Esophagus muscularis mucosa (tissue), 4 donors: ENCODE measurements around the gene CABLES1. TPM values are rescaled to one million over a fixed set of nuclear protein-coding genes. Genes with fewer than 3 reads are reported as not detected.

Experiments used
- DNase-seq: peaks from one replicate; pipeline ENCODE4 v3.0.0-alpha.2; 2017; ENCODE audit errors: extremely low spot score
- H3K27ac ChIP-seq, 4 donors: fragments of 200-600 bp; sonication (generic); replicated peaks in 1 of 4; 1 replicate in 3 of 4; 2 replicates in 1 of 4; pipeline ENCODE4 v1.5.1; 2016 to 2019; ENCODE audit warnings: mild to moderate bottlenecking in 1 of 4
- H3K27me3 ChIP-seq, 4 donors: fragments of 200-600 bp; sonication (generic); one replicate each; pipeline versions ENCODE4 v1.5.1 to v1.6.0; 2016 to 2019
- H3K36me3 ChIP-seq, 4 donors: fragments of 200-600 bp; sonication (generic); one replicate each; pipeline ENCODE4 v1.5.1; 2016 to 2019
- H3K4me1 ChIP-seq, 4 donors: fragments of 200-600 bp; sonication (generic); one replicate each; pipeline ENCODE4 v1.5.1; 2016 to 2019
- H3K4me3 ChIP-seq, 4 donors: fragments of 200-600 bp; sonication (generic); 1 replicate in 2 of 4; 2 replicates in 2 of 4; pipeline ENCODE4 v1.5.1; 2016 to 2019; ENCODE audit warnings: mild to moderate bottlenecking in 4 of 4, moderate library complexity in 1 of 4
- H3K9me3 ChIP-seq, 4 donors: fragments of 200-600 bp; sonication (generic); 1 replicate in 3 of 4; 2 replicates in 1 of 4; pipeline ENCODE4 v1.5.1; 2016 to 2019
- EP300 ChIP-seq: sonication (generic); formaldehyde crosslinking; IDR thresholded peaks from one replicate; pipeline ENCODE4 v1.6.1; 2017; ENCODE audit warnings: antibody characterized with exemption
- POLR2A ChIP-seq: fragments of 450-650 bp; IDR thresholded peaks from one replicate; pipeline ENCODE4 v1.6.1; 2017; ENCODE audit warnings: antibody characterized with exemption, moderate library complexity, mild to moderate bottlenecking, low read depth
- POLR2AphosphoS5 ChIP-seq, 2 donors: sonication (generic); formaldehyde crosslinking; IDR thresholded peaks; one replicate each; pipeline ENCODE4 v1.6.1; 2017; ENCODE audit warnings: antibody characterized with exemption in 2 of 2
- WGBS: methylation state at CpG from one replicate; pipeline ENCODE4 v1.1.5; 2018; 5-methylcytosine and 5-hydroxymethylcytosine counted together
- intact Hi-C: fragments of 100-400 bp; cut with DNase I; formaldehyde crosslinking; loops from one replicate; pipeline ENCODE4 v1.15.1; 2023
- total RNA-seq, 4 donors: library from RNA; depleted of rRNA; stranded (reverse); fragments of >200 nt; gene quantifications; one replicate each; pipeline versions ENCODE4 v1.1.0 to v1.2.1, GENCODE V29; 2016
- TF ChIP-seq, protein P1 (sequence below), 3 experiments: fragments of 200-600 bp in 2 of 3; fragments of 450-650 bp in 1 of 3; sonication (generic) in 2 of 3; IDR thresholded peaks; one replicate each; pipeline ENCODE4 v1.5.1; 2017 to 2019; ENCODE audit warnings: antibody characterized with exemption in 3 of 3, mild to moderate bottlenecking in 2 of 3, moderate library complexity in 1 of 3

The CABLES1 gene
- total RNA-seq, 4 donors from 2014 or later = 3.8 to 8.3 (median 6.4) TPM

DNA sequence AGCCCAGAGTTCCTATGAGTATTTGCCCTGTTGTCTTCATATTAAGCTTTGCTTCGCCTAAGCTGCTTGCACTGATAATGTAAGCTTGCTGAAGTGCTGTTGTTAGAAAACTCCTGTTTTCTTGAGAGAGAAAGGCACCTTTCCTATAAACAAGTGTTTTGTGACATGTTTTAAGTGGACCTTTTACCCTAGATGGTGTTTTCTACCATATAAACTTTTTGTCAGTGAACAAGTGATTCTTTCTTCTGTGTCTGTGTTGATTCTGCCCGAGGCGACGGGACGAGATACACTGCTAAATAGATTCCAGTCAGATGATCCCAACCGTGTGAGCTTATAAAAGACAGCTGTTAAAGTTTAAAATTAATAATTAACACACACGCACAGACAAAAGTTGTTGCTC lies 24.1 kb downstream of the CABLES1 start:
- intact Hi-C loops = no loop called here

DNA sequence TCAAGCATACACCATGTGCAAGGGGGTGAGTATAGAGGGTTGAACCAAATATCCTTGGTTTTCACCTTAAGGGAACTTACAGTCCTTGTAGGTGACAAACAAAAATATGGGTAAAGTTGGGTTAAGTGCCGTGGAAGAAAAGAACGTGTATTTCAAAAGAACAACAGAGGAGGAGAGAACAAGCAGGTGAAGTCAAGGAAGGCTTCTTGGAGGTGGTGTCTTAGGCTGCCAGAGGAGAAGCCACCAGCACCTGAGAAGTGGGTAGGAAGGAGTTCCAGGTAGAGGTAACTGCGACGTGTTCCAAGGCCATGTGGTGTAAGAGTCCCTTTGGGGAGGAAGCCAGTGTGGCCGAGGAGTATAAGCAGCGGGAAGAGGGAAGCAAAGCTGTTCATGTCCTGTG lies 27.2 kb downstream of the CABLES1 start:
- WGBS = 91% methylated on average over 6 of the region's 6 CpGs
- no peak for DNase-seq
- Histone ChIP-seq H3K36me3 (no peaks in the 10 kb centered on the region), H3K27me3 (no peaks in the 10 kb centered on the region), H3K27ac (no peak overlapping the region), H3K9me3 (no peaks in the 10 kb centered on the region), H3K4me3 (no peak overlapping the region), H3K4me1 (peaks cover 0 to 9% (median 5%) of the 10 kb centered on the region in 4 donors)
- TF ChIP-seq EP300 = no peak
- no peak for TF ChIP-seq POLR2AphosphoS5 (IDR thresholded peaks at IDR 0.05)
- TF ChIP-seq, protein P1, sequence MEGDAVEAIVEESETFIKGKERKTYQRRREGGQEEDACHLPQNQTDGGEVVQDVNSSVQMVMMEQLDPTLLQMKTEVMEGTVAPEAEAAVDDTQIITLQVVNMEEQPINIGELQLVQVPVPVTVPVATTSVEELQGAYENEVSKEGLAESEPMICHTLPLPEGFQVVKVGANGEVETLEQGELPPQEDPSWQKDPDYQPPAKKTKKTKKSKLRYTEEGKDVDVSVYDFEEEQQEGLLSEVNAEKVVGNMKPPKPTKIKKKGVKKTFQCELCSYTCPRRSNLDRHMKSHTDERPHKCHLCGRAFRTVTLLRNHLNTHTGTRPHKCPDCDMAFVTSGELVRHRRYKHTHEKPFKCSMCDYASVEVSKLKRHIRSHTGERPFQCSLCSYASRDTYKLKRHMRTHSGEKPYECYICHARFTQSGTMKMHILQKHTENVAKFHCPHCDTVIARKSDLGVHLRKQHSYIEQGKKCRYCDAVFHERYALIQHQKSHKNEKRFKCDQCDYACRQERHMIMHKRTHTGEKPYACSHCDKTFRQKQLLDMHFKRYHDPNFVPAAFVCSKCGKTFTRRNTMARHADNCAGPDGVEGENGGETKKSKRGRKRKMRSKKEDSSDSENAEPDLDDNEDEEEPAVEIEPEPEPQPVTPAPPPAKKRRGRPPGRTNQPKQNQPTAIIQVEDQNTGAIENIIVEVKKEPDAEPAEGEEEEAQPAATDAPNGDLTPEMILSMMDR (IDR thresholded peaks at IDR 0.05) = no peak
- no peak for TF ChIP-seq POLR2A
- intact Hi-C loops = no loop called here

More for the DNA sequence above, 24.1 kb downstream of the CABLES1 start:
- H3K9me3 ChIP-seq = no peaks in the 10 kb centered on the region
- 62% methylated on average over 7 of the region's 7 CpGs for WGBS
- H3K4me3 ChIP-seq = no peak overlapping the region
- H3K27me3 ChIP-seq = no peaks in the 10 kb centered on the region
- no peak overlapping the region for H3K27ac ChIP-seq
- H3K4me1 ChIP-seq = peaks cover 0 to 15% (median 4%) of the 10 kb centered on the region in 4 donors
- TF ChIP-seq, protein P1 (IDR thresholded peaks at IDR 0.05) = no peak
- TF ChIP-seq POLR2AphosphoS5 (IDR thresholded peaks at IDR 0.05) = no peak
- no peak for TF ChIP-seq EP300
- no peak for TF ChIP-seq POLR2A
- H3K36me3 ChIP-seq = no peaks in the 10 kb centered on the region
- DNase-seq = no peak

DNA sequence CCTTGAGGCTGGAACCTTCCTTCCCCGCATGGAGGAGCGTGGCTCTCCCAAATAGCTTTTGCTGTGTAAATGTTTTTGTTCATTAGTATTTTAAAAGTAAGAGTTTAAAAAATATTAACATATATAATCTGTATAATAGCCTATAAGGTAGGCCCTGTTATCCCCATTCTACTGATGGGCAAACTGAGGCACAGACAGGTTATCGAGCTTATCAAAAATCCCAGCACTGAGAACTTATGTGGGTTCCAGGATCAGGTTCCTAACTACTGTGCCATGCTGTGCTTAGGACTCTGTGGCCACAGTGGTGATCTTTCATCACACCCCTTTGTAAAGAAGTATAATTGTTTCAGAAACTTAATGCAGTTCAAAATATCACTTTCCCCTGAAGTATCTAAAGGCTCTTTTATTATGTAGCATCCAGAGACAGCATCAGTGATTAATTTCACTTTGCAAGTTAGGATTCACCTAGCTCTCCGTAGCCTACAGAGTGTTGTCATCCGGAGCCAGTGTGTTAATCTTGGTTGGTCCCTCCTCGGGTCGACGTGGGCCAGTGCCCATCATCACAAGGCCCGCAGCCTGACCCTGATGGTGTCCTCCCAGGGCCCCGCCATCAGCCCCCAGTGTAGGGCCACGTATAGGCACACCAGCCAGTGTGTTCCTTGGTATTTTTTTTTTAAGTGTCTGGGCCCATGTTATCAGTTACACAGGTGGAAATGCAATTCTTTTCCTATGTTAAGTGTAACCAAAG lies 28.7 kb downstream of the CABLES1 start:
- WGBS = 82% methylated on average over 11 of the region's 11 CpGs
- Histone ChIP-seq H3K36me3 (no peaks in the 10 kb centered on the region), H3K4me3 (no peak overlapping the region), H3K27me3 (no peaks in the 10 kb centered on the region), H3K9me3 (no peaks in the 10 kb centered on the region), H3K4me1 (peaks cover 3 to 14% (median 7%) of the 10 kb centered on the region in 4 donors), H3K27ac (no peak overlapping the region)
- TF ChIP-seq, protein P1 (IDR thresholded peaks at IDR 0.05) = no peak
- no peak for TF ChIP-seq POLR2A
- no peak for TF ChIP-seq POLR2AphosphoS5 (IDR thresholded peaks at IDR 0.05)
- TF ChIP-seq EP300 = no peak
- intact Hi-C loops = no loop called here
- no peak for DNase-seq

DNA sequence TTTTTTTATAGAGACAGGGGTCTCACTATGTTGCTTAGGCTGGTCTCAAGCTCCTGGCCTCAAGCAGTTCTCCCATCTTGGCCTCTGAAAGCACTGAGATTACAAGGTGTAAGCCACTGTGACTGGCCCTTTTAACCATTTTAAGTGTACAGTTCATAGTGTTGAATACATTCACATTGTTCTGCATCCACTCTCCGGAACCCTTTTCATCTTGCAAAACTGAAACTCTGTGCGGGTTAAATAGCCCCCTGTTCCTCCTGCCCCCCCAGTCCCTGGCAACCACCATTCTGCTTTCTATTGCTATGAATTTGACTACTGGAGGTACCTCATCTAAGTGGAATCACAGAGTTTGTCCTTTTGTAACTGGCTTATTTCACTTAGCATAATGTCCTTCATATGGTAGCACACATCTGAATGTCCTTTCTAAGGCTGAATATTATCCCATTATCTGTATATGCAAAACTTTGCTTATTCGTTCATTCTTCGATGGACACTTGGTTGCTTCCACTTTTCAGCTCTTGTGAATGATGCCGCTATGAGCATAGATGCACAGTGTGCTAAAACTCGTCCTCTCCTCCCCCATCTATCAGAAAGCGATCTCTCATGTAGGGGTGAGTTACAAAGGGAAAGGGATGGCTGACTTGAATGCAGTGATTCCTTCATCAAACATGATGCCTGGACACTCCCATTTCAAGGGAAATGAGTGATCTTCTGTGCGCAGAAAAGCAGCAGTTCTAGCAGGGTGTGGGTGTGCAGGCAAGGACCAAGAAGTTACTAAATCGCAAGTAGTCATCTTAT lies 30.2 kb downstream of the CABLES1 start:
- WGBS = 94% methylated on average over 9 of the region's 9 CpGs
- Histone ChIP-seq H3K27ac (no peak overlapping the region), H3K4me3 (no peak overlapping the region), H3K4me1 (peaks cover 3 to 10% (median 7%) of the 10 kb centered on the region in 4 donors), H3K9me3 (no peaks in the 10 kb centered on the region), H3K36me3 (no peaks in the 10 kb centered on the region), H3K27me3 (no peaks in the 10 kb centered on the region)
- intact Hi-C loops = no loop called here
- TF ChIP-seq, protein P1 (IDR thresholded peaks at IDR 0.05) = no peak
- TF ChIP-seq POLR2AphosphoS5 (IDR thresholded peaks at IDR 0.05) (no peak), POLR2A (no peak), EP300 (no peak)
- DNase-seq = no peak
